Measurements from ENCODE around the gene GSG1L2.

GSG1L2 gene

DNA sequence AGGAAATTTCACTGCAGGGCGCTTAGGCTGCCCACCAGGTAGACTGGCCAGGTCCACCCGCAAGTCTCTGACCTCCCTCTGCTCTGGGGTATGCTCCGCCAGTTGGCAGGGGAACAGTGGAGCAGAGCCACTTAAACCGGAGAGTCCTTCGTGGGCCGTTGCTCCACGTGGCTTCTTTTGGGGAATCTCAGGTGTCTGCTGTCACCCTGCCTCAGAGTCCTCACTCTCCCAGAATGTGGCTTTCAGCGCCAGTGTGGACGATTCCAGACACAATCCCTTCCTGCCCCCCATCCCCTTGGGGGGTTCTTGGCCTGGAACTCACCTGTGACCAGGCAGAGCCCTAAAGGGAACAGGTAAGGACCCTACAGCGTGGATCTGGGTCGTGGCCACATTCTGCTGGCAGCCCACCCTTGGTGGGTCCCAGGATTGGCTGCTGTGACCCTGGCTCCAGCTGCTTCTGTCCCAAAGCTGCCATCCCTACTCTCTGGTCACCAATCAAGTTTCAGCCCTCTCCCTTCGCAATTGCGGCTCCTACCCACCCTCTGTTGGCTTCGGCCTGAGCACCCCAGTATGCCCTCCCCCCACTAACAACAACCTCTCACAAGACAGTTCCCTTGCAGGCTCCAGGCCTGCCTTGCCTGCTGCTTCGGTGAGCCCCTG lies 52.7 kb downstream of the GSG1L2 start:
- DNase-seq (ENCODE audit: low read depth, low spot score): no peak
- Histone ChIP-seq H3K36me3 (ENCODE audit: control insufficient read depth, insufficient read depth, low read length) (no peaks in the 10 kb centered on the region), H3K27ac (ENCODE audit: low read length) (no peak overlapping the region), H3K4me3 (ENCODE audit: low read length) (no peak overlapping the region), H3K4me1 (ENCODE audit: control insufficient read depth, insufficient read depth, low read length) (no peaks in the 10 kb centered on the region), H3K27me3 (ENCODE audit: control insufficient read depth, insufficient read depth, low read length) (no peaks in the 10 kb centered on the region), H3K9me3 (ENCODE audit: control insufficient read depth, insufficient read depth, low read length) (no peaks in the 10 kb centered on the region)
- no CpG with 5 or more reads among the region's 15 CpGs for WGBS (ENCODE audit: insufficient coverage, insufficient read length)

GRCh38 chr17:9768381-9768934 lies 53.4 kb downstream of the GSG1L2 start:
- DNase-seq (ENCODE audit: low read depth, low spot score): no peak
- H3K9me3 ChIP-seq (ENCODE audit: control insufficient read depth, insufficient read depth, low read length): no peaks in the 10 kb centered on the region
- no peaks in the 10 kb centered on the region for H3K4me1 ChIP-seq (ENCODE audit: control insufficient read depth, insufficient read depth, low read length)
- no CpG with 5 or more reads among the region's 5 CpGs for WGBS (ENCODE audit: insufficient coverage, insufficient read length)
- H3K4me3 ChIP-seq (ENCODE audit: low read length): no peak overlapping the region
- no peaks in the 10 kb centered on the region for H3K36me3 ChIP-seq (ENCODE audit: control insufficient read depth, insufficient read depth, low read length)
- no peak overlapping the region for H3K27ac ChIP-seq (ENCODE audit: low read length)
- no peaks in the 10 kb centered on the region for H3K27me3 ChIP-seq (ENCODE audit: control insufficient read depth, insufficient read depth, low read length)

- no peak for DNase-seq (ENCODE audit: low read depth, low spot score)
- Histone ChIP-seq H3K9me3 (ENCODE audit: control insufficient read depth, insufficient read depth, low read length) (no peaks in the 10 kb centered on the region), H3K27ac (ENCODE audit: low read length) (no peak overlapping the region), H3K27me3 (ENCODE audit: control insufficient read depth, insufficient read depth, low read length) (no peaks in the 10 kb centered on the region), H3K4me1 (ENCODE audit: control insufficient read depth, insufficient read depth, low read length) (no peaks in the 10 kb centered on the region), H3K4me3 (ENCODE audit: low read length) (no peak overlapping the region), H3K36me3 (ENCODE audit: control insufficient read depth, insufficient read depth, low read length) (no peaks in the 10 kb centered on the region)
- WGBS (ENCODE audit: insufficient coverage, insufficient read length): no CpG with 5 or more reads among the region's 7 CpGs
Measured at GRCh38 chr17:9767432-9767991, 54.4 kb downstream of the GSG1L2 start.

DNA sequence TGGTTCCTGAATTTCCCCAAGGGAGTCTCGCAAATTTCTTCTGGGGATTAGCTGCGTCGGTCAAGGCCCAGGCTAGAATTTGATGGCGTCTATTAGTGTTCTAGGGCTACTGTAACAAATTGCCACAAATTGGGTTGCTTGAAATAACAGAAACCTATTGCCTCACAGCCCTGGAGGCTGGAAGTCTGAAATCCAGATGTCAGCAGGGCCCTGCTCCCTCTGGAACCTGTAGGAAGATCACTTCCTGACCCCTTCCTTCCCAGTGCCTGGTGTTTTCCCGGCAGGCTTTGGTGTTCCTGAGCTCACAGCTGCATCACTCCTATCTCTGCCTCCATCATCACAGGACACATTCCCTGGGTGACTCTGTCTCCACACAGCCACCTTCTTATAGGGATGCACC lies 54.9 kb downstream of the GSG1L2 start:
- no CpG with 5 or more reads among the region's 5 CpGs for WGBS (ENCODE audit: insufficient coverage, insufficient read length)
- no peaks in the 10 kb centered on the region for H3K27me3 ChIP-seq (ENCODE audit: control insufficient read depth, insufficient read depth, low read length)

DNA sequence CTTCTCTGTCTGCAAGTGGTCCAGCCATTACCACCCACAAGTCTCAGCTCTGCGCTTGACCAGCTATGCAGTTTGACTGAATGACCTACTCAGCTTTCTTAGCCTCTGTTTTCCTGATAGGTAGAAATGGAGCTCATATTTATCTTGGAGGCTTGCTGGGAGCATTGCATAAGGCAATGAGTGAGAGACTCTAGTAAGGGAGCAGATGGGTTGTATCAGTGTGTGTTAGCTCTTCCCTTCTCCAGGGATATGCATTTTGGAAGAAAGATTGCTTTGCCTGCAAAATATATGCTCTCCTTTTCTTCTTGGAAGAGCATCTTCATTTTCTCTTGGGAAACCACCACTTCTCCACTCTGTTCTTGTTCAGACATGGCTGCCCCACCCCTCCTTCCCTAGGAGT lies 56.6 kb downstream of the GSG1L2 start:
- no peaks in the 10 kb centered on the region for H3K36me3 ChIP-seq (ENCODE audit: control insufficient read depth, insufficient read depth, low read length)
- DNase-seq (ENCODE audit: low read depth, low spot score): no peak
- H3K27ac ChIP-seq (ENCODE audit: low read length): no peak overlapping the region
- no peaks in the 10 kb centered on the region; the same call in 1 of the 2 replicates for H3K4me1 ChIP-seq (ENCODE audit: control insufficient read depth, insufficient read depth, low read length)
- WGBS (ENCODE audit: insufficient coverage, insufficient read length): no CpG with 5 or more reads among the region's 1 CpG
- no peaks in the 10 kb centered on the region for H3K27me3 ChIP-seq (ENCODE audit: control insufficient read depth, insufficient read depth, low read length)
- no peaks in the 10 kb centered on the region for H3K9me3 ChIP-seq (ENCODE audit: control insufficient read depth, insufficient read depth, low read length)
- no peak overlapping the region for H3K4me3 ChIP-seq (ENCODE audit: low read length)

More for the DNA sequence above, 54.9 kb downstream of the GSG1L2 start:
- H3K9me3 ChIP-seq (ENCODE audit: control insufficient read depth, insufficient read depth, low read length): no peaks in the 10 kb centered on the region
- no peaks in the 10 kb centered on the region for H3K36me3 ChIP-seq (ENCODE audit: control insufficient read depth, insufficient read depth, low read length)
- no peak overlapping the region for H3K27ac ChIP-seq (ENCODE audit: low read length)
- no peak overlapping the region for H3K4me3 ChIP-seq (ENCODE audit: low read length)
- DNase-seq (ENCODE audit: low read depth, low spot score): no peak
- no peaks in the 10 kb centered on the region for H3K4me1 ChIP-seq (ENCODE audit: control insufficient read depth, insufficient read depth, low read length)

DNA sequence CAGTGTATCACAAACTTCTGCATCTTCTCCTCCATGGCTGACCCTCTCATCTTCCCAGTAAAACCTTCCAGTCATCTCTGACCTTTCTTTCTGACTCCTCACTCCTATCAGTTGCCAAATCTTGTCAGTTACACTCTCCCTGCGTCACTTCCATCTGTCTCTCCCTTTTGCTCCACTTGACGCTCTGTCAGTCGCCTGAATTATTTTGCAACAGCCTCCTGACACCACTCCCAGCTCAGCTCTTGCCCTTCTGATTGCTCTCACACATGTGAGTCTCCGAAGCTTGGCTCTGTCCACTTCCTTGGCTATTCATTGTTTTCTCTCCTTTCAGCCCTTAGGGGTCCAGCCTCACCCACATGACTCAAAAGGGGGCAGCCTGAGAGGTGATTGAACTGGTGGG lies 58.2 kb downstream of the GSG1L2 start:
- no peaks in the 10 kb centered on the region for H3K36me3 ChIP-seq (ENCODE audit: control insufficient read depth, insufficient read depth, low read length)
- DNase-seq (ENCODE audit: low read depth, low spot score): no peak
- H3K9me3 ChIP-seq (ENCODE audit: control insufficient read depth, insufficient read depth, low read length): no peaks in the 10 kb centered on the region
- WGBS (ENCODE audit: insufficient coverage, insufficient read length): no CpG with 5 or more reads among the region's 4 CpGs
- H3K4me3 ChIP-seq (ENCODE audit: low read length): no peak overlapping the region
- H3K27me3 ChIP-seq (ENCODE audit: control insufficient read depth, insufficient read depth, low read length): no peaks in the 10 kb centered on the region
- H3K27ac ChIP-seq (ENCODE audit: low read length): no peak overlapping the region
- no peaks in the 10 kb centered on the region; the same call in 1 of the 2 replicates for H3K4me1 ChIP-seq (ENCODE audit: control insufficient read depth, insufficient read depth, low read length)

GRCh38 chr17:9760266-9760665 lies 61.6 kb downstream of the GSG1L2 start:
- no peak for DNase-seq (ENCODE audit: low read depth, low spot score)
- Histone ChIP-seq H3K27me3 (ENCODE audit: control insufficient read depth, insufficient read depth, low read length) (no peaks in the 10 kb centered on the region), H3K4me3 (ENCODE audit: low read length) (no peak overlapping the region), H3K4me1 (ENCODE audit: control insufficient read depth, insufficient read depth, low read length) (no peaks in the 10 kb centered on the region; the same call in 1 of the 2 replicates), H3K27ac (ENCODE audit: low read length) (no peak overlapping the region), H3K36me3 (ENCODE audit: control insufficient read depth, insufficient read depth, low read length) (no peaks in the 10 kb centered on the region), H3K9me3 (ENCODE audit: control insufficient read depth, insufficient read depth, low read length) (no peaks in the 10 kb centered on the region)
- WGBS (ENCODE audit: insufficient coverage, insufficient read length): no CpG with 5 or more reads among the region's 1 CpG

- WGBS (ENCODE audit: insufficient coverage, insufficient read length): no CpG with 5 or more reads among the region's 3 CpGs
- DNase-seq (ENCODE audit: low read depth, low spot score): no peak
Measured at GRCh38 chr17:9755083-9755482, 66.8 kb downstream of the GSG1L2 start.

More at GRCh38 chr17:9755083-9755482, 66.8 kb downstream of the GSG1L2 start:
- no peak overlapping the region for H3K27ac ChIP-seq (ENCODE audit: low read length)
- H3K27me3 ChIP-seq (ENCODE audit: control insufficient read depth, insufficient read depth, low read length): no peaks in the 10 kb centered on the region
- no peaks in the 10 kb centered on the region for H3K36me3 ChIP-seq (ENCODE audit: control insufficient read depth, insufficient read depth, low read length)
- H3K4me1 ChIP-seq (ENCODE audit: control insufficient read depth, insufficient read depth, low read length): no peaks in the 10 kb centered on the region; the same call in 1 of the 2 replicates
- H3K4me3 ChIP-seq (ENCODE audit: low read length): no peak overlapping the region
- no peaks in the 10 kb centered on the region for H3K9me3 ChIP-seq (ENCODE audit: control insufficient read depth, insufficient read depth, low read length)

Measured in iPS DF 6.9 (cell line).